Panc1 (cell line): ENCODE measurements around the gene PCNX1. TPM values are rescaled to one million over a fixed set of nuclear protein-coding genes. Genes with fewer than 3 reads are reported as not detected.

Experiments
- ATAC-seq: fragments of 200-7000 bp; cut with Tn5 transposase; 2 replicates; pipeline ENCODE4 v1.9.1; 2020; ENCODE audit warnings: mild to moderate bottlenecking, moderate library complexity
- BruUV-seq: library from RNA; stranded (reverse); fragments of 400-500 nt; replicated peaks from 2 replicates; lab custom pipeline; 2021; lab: Mats Ljungman, UMichigan
- CTCF ChIA-PET: fragments of 300-600 bp; sonication (Branson Sonifier 250); formaldehyde crosslinking; loops from one replicate; lab custom pipeline; 2022; ENCODE audit warnings: antibody characterized with exemption; lab: Charles Lee
- POLR2A ChIA-PET: fragments of 300-600 bp; sonication (Branson Sonifier 250); formaldehyde crosslinking; loops from one replicate; lab custom pipeline; 2022; ENCODE audit warnings: antibody characterized with exemption; lab: Charles Lee
- DNase-seq: peaks from one replicate; pipeline ENCODE4 v3.0.0-alpha.2; 2010; ENCODE audit warnings: low read depth, low spot score
- H3K27ac ChIP-seq: 2 replicates; pipeline ENCODE4 v1.5.1; 2011; ENCODE audit warnings: mild to moderate bottlenecking, low read length, inconsistent platforms
- H3K27me3 ChIP-seq: fragments of 200-500 bp; sonication (Bioruptor generic); 2 replicates; pipeline ENCODE4 v1.6.0; 2014; ENCODE audit warnings: low read length, inconsistent platforms; ENCODE audit not compliant: control insufficient read depth, insufficient read depth
- H3K36me3 ChIP-seq: fragments of 200-500 bp; sonication (Bioruptor generic); 2 replicates; pipeline ENCODE4 v1.5.1; 2014; ENCODE audit warnings: inconsistent platforms, mild to moderate bottlenecking, low read length, moderate library complexity; ENCODE audit not compliant: control insufficient read depth, insufficient read depth
- H3K4me1 ChIP-seq: 2 replicates; pipeline ENCODE4 v1.5.1; 2011; ENCODE audit warnings: inconsistent platforms, mild to moderate bottlenecking, low read length, moderate library complexity; ENCODE audit not compliant: control insufficient read depth, insufficient read depth
- H3K4me3 ChIP-seq, 2 experiments: 2 replicates each; pipeline ENCODE4 v1.5.1; 2011 to 2012; ENCODE audit warnings: low read depth in 2 of 2, low read length in 2 of 2, mild to moderate bottlenecking in 2 of 2, inconsistent platforms in 1 of 2, moderate library complexity in 1 of 2
- H3K9me3 ChIP-seq: fragments of 200-500 bp; sonication (Bioruptor generic); 2 replicates; pipeline ENCODE4 v1.5.1; 2014; ENCODE audit warnings: low read depth, mild to moderate bottlenecking, inconsistent platforms, low read length, moderate library complexity; ENCODE audit not compliant: control insufficient read depth, insufficient read depth
- POLR2AphosphoS5 ChIP-seq: IDR thresholded peaks from 2 replicates; pipeline ENCODE4 v1.6.1; 2012; ENCODE audit warnings: mild to moderate bottlenecking, low read depth, low read length, moderate library complexity
- SIN3A ChIP-seq: IDR thresholded peaks from 2 replicates; pipeline ENCODE4 v1.6.1; 2012; ENCODE audit warnings: low read depth, mild to moderate bottlenecking, low read length, moderate library complexity, borderline replicate concordance; ENCODE audit not compliant: insufficient read depth
- TCF7L2 ChIP-seq: IDR thresholded peaks from 2 replicates; pipeline ENCODE4 v1.6.1; 2011; ENCODE audit warnings: mild to moderate bottlenecking, low read depth, low read length, inconsistent platforms
- in situ Hi-C: cut with HindIII; loops from 2 replicates; pipeline ENCODE4 v1.10.0; 2016; ENCODE audit warnings: low sequenced_read_pairs, low pct_unique_long_range_greater_than_20kb
- intact Hi-C: fragments of 100-400 bp; cut with micrococcal nuclease; formaldehyde crosslinking; loops from one replicate; pipeline ENCODE4 v1.10.0; 2022; ENCODE audit not compliant: unreplicated experiment
- total RNA-seq: library from RNA; stranded (reverse); gene quantifications from one replicate; pipeline ENCODE4 v1.2.1, GENCODE V29; 2021; ENCODE audit not compliant: unreplicated experiment
- TF ChIP-seq, protein P1 (sequence below): fragments of 450-650 bp; IDR thresholded peaks from 2 replicates; pipeline ENCODE4 v1.5.1; 2017; ENCODE audit warnings: mild to moderate bottlenecking
- TF ChIP-seq, protein P2 (sequence below), 2 experiments: IDR thresholded peaks; 2 replicates each; pipeline ENCODE4 v1.6.1; 2011 to 2012; ENCODE audit warnings: low read depth in 2 of 2, control low read depth in 1 of 2, low read length in 1 of 2, mild to moderate bottlenecking in 1 of 2, moderate library complexity in 1 of 2; ENCODE audit not compliant: insufficient read depth in 1 of 2

PCNX1 gene
- total RNA-seq, 1 experiment from 2014 or later, result 30.5 TPM

DNA sequence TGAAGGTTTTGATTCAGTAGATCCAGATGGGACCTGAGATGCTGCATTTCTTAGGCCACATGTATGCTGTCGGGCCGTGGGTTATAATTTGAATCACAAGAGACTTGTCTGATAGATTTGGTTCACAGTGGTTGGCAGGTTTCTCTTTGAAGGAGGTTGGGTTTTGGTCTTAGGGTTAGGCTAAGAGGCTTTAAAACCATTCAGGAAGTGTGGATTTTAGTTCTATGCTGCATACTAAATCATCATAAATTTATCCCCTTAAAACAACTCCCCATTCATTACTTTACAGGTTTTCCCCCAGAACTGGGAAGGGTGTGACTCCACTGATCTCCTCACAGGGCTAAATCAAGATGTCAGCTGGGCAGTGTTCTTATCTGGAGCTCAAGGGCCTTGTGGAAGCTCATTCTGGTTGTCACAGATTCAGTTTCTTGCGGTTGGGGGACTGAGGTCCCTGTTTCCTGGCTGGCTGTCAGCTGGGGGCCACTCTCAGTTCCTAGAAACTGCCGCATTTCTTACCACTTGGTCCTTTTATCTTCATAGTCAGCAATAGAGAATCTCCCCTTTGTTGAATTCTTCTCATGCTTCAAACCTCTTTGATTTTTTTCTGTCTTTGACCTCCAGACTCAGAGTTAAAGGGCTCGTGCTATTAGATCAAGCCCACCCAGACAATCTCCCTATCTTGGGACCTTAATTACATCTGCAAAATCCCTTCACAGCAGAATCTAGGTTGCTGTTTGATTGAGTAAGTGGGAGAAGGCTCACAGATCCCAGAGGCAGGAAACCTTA lies 20.6 kb upstream of the PCNX1 start:
- no peaks in the 10 kb centered on the region for H3K4me1 ChIP-seq

DNA sequence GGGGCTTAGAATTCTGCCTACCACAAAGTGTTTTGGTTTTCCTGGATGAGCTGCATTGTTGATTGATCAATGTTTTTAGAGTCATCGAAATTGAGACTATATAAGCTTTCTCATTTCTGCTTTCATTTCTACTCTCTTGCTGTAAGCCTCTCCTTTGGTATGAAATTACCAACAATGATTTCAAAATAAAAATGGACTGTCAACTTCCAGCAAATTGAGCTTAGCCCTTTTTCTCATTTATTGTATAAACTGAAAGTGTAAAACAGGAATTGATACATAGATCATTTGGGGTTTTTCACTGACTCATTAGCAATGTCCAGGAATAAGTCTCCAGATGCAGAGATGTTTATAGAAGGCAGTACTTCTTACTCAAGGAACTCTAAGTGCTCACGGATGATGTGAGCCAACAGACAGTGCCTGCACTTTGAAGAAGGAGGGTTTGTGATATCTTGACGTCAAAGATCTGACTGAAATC lies 20.0 kb upstream of the PCNX1 start:
- no TSS peak for BruUV-seq
- no peak overlapping the region for H3K27ac ChIP-seq
- no peak overlapping the region for H3K4me3 ChIP-seq
- no peaks in the 10 kb centered on the region for H3K4me1 ChIP-seq
- peaks cover 3% of the 10 kb centered on the region; the same call in 1 of the 2 replicates for H3K27me3 ChIP-seq
- in situ Hi-C loops, result no loop called here
- intact Hi-C loops, result no loop called here
- ChIA-PET CTCF (no interaction called here), POLR2A (no interaction called here)
- TF ChIP-seq POLR2AphosphoS5 (no peak), TCF7L2 (no peak), SIN3A (no peak)
- TF ChIP-seq, protein P1, sequence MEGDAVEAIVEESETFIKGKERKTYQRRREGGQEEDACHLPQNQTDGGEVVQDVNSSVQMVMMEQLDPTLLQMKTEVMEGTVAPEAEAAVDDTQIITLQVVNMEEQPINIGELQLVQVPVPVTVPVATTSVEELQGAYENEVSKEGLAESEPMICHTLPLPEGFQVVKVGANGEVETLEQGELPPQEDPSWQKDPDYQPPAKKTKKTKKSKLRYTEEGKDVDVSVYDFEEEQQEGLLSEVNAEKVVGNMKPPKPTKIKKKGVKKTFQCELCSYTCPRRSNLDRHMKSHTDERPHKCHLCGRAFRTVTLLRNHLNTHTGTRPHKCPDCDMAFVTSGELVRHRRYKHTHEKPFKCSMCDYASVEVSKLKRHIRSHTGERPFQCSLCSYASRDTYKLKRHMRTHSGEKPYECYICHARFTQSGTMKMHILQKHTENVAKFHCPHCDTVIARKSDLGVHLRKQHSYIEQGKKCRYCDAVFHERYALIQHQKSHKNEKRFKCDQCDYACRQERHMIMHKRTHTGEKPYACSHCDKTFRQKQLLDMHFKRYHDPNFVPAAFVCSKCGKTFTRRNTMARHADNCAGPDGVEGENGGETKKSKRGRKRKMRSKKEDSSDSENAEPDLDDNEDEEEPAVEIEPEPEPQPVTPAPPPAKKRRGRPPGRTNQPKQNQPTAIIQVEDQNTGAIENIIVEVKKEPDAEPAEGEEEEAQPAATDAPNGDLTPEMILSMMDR, result no peak
- TF ChIP-seq, protein P2, sequence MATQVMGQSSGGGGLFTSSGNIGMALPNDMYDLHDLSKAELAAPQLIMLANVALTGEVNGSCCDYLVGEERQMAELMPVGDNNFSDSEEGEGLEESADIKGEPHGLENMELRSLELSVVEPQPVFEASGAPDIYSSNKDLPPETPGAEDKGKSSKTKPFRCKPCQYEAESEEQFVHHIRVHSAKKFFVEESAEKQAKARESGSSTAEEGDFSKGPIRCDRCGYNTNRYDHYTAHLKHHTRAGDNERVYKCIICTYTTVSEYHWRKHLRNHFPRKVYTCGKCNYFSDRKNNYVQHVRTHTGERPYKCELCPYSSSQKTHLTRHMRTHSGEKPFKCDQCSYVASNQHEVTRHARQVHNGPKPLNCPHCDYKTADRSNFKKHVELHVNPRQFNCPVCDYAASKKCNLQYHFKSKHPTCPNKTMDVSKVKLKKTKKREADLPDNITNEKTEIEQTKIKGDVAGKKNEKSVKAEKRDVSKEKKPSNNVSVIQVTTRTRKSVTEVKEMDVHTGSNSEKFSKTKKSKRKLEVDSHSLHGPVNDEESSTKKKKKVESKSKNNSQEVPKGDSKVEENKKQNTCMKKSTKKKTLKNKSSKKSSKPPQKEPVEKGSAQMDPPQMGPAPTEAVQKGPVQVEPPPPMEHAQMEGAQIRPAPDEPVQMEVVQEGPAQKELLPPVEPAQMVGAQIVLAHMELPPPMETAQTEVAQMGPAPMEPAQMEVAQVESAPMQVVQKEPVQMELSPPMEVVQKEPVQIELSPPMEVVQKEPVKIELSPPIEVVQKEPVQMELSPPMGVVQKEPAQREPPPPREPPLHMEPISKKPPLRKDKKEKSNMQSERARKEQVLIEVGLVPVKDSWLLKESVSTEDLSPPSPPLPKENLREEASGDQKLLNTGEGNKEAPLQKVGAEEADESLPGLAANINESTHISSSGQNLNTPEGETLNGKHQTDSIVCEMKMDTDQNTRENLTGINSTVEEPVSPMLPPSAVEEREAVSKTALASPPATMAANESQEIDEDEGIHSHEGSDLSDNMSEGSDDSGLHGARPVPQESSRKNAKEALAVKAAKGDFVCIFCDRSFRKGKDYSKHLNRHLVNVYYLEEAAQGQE (IDR thresholded peaks at IDR 0.05; ENCODE audit: insufficient read depth in 1 of 2, low read depth in 2 of 2, low read length in 1 of 2), result no peak
- DNase-seq (no peak), ATAC-seq (no peak)
- no peaks in the 10 kb centered on the region for H3K9me3 ChIP-seq
- H3K36me3 ChIP-seq, result no peaks in the 10 kb centered on the region

More for the DNA sequence above, 20.6 kb upstream of the PCNX1 start:
- no peak overlapping the region for H3K27ac ChIP-seq
- no peaks in the 10 kb centered on the region for H3K9me3 ChIP-seq
- BruUV-seq, result no TSS peak
- H3K27me3 ChIP-seq, result peaks cover 3% of the 10 kb centered on the region; the same call in 1 of the 2 replicates
- no peak for TF ChIP-seq POLR2AphosphoS5
- no peak for TF ChIP-seq SIN3A
- TF ChIP-seq, protein P1, result no peak
- TF ChIP-seq, protein P2 (IDR thresholded peaks at IDR 0.05; ENCODE audit: insufficient read depth in 1 of 2, low read depth in 2 of 2, low read length in 1 of 2), result no peak
- H3K36me3 ChIP-seq, result no peaks in the 10 kb centered on the region
- DNase-seq (no peak), ATAC-seq (no peak)
- in situ Hi-C loops, result no loop called here
- ChIA-PET CTCF (no interaction called here), POLR2A (no interaction called here)
- no peak overlapping the region for H3K4me3 ChIP-seq
- intact Hi-C loops, result no loop called here
